Measurements from ENCODE around the gene UGCG.

DNA sequence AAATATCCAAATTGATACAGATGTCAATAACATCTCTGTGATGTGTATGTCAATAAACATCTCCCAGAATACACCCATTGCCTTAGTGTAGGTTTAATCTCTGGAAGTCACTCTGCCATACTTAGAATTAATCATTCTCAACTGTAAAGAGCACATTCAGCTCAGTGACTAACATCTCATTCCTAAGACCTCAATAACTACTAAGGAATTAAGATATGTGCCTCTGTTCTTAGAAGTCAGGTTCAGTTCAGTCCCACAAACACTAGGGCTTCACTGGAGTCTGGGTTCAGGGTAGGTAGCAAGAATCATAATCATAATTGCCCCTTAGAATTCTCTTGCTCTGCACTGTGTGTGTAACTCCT, 31.7 kb downstream of the UGCG start:
- TF ChIP-seq EZH2 (IDR thresholded peaks at IDR 0.05) (no peak), POLR2AphosphoS5 (IDR thresholded peaks at IDR 0.05; ENCODE audit: borderline replicate concordance, low read depth, low read length) (no peak), FOXP2 (optimal IDR thresholded peaks at IDR 0.05; ENCODE audit: control extremely low read depth, extremely low read length, insufficient read depth) (no peak)

Measured in SK-N-MC (cell line).